H1 (cell line): ENCODE measurements around the gene DTX3. TPM values are rescaled to one million over a fixed set of nuclear protein-coding genes. Genes with fewer than 3 reads are reported as not detected.

Experiments
- CHD2 ChIP-seq: IDR thresholded peaks from 2 replicates; pipeline ENCODE4 v1.6.1; 2012; ENCODE audit warnings: low read length, improper control_type of control experiment
- JUND ChIP-seq: IDR thresholded peaks from 2 replicates; pipeline ENCODE4 v1.6.1; 2011; ENCODE audit warnings: mild to moderate bottlenecking, improper control_type of control experiment, low read length
- RNF2 ChIP-seq: fragments of 200-900, 300-1000 bp; sonication (generic); IDR thresholded peaks from 2 replicates; pipeline ENCODE4 v1.7.1; 2016; ENCODE audit warnings: borderline replicate concordance, low read depth, mild to moderate bottlenecking, antibody characterized with exemption, low read length; ENCODE audit not compliant: poor library complexity, severe bottlenecking; ENCODE audit errors: missing control alignments
- SIRT6 ChIP-seq: IDR thresholded peaks from one replicate; pipeline ENCODE4 v1.7.1; 2012; ENCODE audit warnings: low read length, inconsistent platforms
- ZNF274 ChIP-seq: IDR thresholded peaks from 2 replicates; pipeline ENCODE4 v1.7.0; 2012; ENCODE audit warnings: low read length, borderline replicate concordance; ENCODE audit errors: extremely low read depth
- polyA plus RNA-seq, 7 experiments: library from polyadenylated mRNA; depleted of rRNA in 3 of 7; stranded (reverse) in 5 of 7; unstranded in 2 of 7; fragments of >200 nt in 5 of 7; fragments of 200-250 nt in 2 of 7; gene quantifications; 1 replicate in 5 of 7; 2 replicates in 1 of 7; 4 replicates in 1 of 7; pipeline versions ENCODE4 v1.2.1 to v1.2.3, GENCODE V29; 2011 to 2013; ENCODE audit warnings: missing spikeins in 2 of 7, mixed read lengths in 2 of 7
- total RNA-seq: library from RNA; stranded (reverse); fragmentation: NEBNext Ultra II Directional; extraction: Animal tissue kit (Norgen Biotek cat#: 25700); gene quantifications from 2 replicates; pipeline ENCODE4 v1.2.1, GENCODE V29; 2021

DTX3 gene
- total and polyA plus RNA-seq, 2 of the 8 experiments (the other 6 are each of a cell fraction or from before 2014, with no cell fraction given), result 41.8 to 92.5 TPM

DNA sequence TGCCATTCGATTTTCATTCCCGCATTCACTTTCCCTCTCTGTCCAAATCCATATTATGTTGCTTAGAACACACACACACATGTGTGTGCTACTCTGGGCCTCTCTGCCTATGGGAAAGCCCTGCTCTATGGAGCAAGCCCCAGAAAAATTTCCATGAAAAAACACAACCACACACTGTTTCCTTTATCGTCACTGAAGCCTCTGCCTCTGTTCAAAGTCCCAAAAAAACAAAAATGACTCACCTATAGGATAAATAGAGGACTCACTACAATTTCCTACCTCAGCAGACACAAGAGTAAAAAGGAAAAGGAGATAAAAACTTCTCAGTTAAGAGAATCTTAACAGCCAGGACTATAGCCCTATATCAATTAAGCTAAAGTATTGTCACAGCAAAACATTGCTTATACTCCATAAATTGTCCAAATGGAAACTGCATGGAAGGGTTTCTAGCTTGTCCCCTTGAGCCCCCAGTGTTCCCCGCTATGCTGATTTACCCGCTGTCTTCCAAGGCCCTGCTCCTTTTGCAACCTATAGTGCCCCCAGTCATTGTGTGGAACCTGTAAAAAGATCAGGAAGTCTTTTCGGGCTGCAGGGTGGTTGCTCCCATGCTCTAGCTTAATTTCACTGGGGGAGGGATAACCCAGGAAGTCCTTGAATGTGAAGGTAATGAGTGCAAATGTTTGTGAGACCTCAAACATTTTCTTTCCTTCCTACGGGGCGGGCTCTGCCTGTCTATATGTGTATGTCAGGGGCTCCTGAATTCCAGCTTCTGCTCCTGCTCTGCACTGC, 24.8 kb upstream of the DTX3 start (continued):
- no peak for TF ChIP-seq RNF2
- no peak for TF ChIP-seq ZNF274
- no peak for TF ChIP-seq JUND
- no peak for TF ChIP-seq CHD2
- no peak for TF ChIP-seq SIRT6
